ENCODE measurements around the gene BOK.

Gene BOK

DNA sequence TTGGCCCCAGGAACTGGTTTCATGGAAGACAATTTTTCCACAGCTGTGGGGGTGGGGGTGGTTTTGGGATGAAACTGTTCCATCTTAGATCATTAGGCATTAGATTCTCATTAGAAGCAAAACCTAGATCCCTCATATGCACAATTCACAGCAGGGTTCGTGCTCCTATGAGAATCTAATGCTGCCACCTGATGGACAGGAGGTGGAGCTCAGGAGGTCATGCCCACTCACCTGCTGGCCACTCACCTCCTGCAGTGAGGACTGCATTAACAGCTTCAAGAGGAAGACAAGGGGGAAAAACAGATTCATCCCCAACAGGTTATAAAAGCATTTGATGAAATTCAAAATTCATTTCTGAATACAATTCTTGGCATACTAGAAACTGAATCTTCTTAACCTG is 39.9 kb downstream of the BOK start:
- Histone ChIP-seq H3K27me3 (ENCODE audit: insufficient read depth, low read depth) (no peaks in the 10 kb centered on the region), H4K20me1 (ENCODE audit: insufficient read depth) (no peaks in the 10 kb centered on the region), H3K36me3 (ENCODE audit: insufficient read depth) (no peaks in the 10 kb centered on the region; the same call in 1 of the 2 replicates), H3K27ac (no peak overlapping the region), H3K4me2 (no peak overlapping the region), H3K79me2 (ENCODE audit: insufficient read depth, low read depth) (no peaks in the 10 kb centered on the region), H2AFZ (ENCODE audit: low read depth) (no peak overlapping the region), H3K4me3 (IDR thresholded peaks at IDR 0.05; ENCODE audit: insufficient read depth, low read depth, low read length) (no peak overlapping the region), H3K4me1 (ENCODE audit: low read depth, poor library complexity, severe bottlenecking) (no peaks in the 10 kb centered on the region), H3K9ac (no peak overlapping the region)
- TF ChIP-seq, protein P1, sequence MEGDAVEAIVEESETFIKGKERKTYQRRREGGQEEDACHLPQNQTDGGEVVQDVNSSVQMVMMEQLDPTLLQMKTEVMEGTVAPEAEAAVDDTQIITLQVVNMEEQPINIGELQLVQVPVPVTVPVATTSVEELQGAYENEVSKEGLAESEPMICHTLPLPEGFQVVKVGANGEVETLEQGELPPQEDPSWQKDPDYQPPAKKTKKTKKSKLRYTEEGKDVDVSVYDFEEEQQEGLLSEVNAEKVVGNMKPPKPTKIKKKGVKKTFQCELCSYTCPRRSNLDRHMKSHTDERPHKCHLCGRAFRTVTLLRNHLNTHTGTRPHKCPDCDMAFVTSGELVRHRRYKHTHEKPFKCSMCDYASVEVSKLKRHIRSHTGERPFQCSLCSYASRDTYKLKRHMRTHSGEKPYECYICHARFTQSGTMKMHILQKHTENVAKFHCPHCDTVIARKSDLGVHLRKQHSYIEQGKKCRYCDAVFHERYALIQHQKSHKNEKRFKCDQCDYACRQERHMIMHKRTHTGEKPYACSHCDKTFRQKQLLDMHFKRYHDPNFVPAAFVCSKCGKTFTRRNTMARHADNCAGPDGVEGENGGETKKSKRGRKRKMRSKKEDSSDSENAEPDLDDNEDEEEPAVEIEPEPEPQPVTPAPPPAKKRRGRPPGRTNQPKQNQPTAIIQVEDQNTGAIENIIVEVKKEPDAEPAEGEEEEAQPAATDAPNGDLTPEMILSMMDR (conservative IDR thresholded peaks at IDR 0.05; ENCODE audit: low read depth, low read length) = 0 out of 2 replicates have a peak, but pooled peaks have one; percentile 7

DNA sequence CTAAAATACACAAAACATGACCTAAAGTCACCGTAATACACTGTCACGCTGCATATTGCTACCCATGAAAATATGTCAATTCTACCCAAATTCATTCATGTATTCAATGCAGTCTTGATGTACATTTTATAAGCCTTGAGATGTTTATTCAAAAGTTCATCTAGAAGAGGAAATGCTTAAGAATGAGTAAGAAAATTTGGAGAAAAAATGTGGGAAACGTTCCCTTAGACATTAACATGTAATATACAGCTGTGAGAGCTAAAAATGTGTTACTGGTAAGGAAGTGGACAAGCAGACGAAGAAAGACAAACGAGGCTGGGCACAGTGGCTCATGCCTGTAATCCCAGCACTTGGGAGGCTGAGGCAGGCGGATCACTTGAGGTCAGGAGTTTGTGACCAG is 41.1 kb downstream of the BOK start:
- H3K4me2 ChIP-seq = no peak overlapping the region
- H3K36me3 ChIP-seq (ENCODE audit: insufficient read depth) = no peaks in the 10 kb centered on the region; the same call in 1 of the 2 replicates
- H2AFZ ChIP-seq (ENCODE audit: low read depth) = no peak overlapping the region
- no peak overlapping the region for H3K27ac ChIP-seq
- H4K20me1 ChIP-seq (ENCODE audit: insufficient read depth) = no peaks in the 10 kb centered on the region
- H3K4me1 ChIP-seq (ENCODE audit: low read depth, poor library complexity, severe bottlenecking) = no peaks in the 10 kb centered on the region
- no peak overlapping the region for H3K4me3 ChIP-seq (IDR thresholded peaks at IDR 0.05; ENCODE audit: insufficient read depth, low read depth, low read length)
- TF ChIP-seq, protein P1 (conservative IDR thresholded peaks at IDR 0.05; ENCODE audit: low read depth, low read length) = no peak
- H3K79me2 ChIP-seq (ENCODE audit: insufficient read depth, low read depth) = no peaks in the 10 kb centered on the region
- no peak overlapping the region for H3K9ac ChIP-seq
- no peaks in the 10 kb centered on the region for H3K27me3 ChIP-seq (ENCODE audit: insufficient read depth, low read depth)

DNA sequence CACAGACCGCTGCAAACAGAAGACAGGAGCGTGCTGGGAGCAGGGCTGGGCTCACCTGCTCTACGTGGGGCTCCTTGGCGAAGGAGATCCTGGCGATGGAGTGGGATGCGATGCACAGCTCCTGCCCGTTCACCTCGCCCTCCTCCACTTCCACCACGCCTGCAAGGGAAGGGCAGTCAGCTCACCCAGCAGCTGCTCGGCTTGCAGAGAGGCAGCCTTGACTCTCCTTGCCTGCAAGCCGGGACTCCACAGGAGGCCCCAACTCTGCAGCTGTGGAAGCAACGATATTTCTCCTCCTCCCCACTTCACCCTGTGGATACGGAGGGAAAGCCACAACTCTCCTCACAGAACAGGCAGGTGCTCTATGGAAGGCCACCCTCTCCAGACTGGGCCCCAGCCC is 43.3 kb downstream of the BOK start:
- Histone ChIP-seq H3K9ac (no peak overlapping the region), H2AFZ (ENCODE audit: low read depth) (no peak overlapping the region), H3K27ac (no peak overlapping the region), H3K27me3 (ENCODE audit: insufficient read depth, low read depth) (no peaks in the 10 kb centered on the region), H3K4me2 (no peak overlapping the region), H4K20me1 (ENCODE audit: insufficient read depth) (no peaks in the 10 kb centered on the region), H3K4me1 (ENCODE audit: low read depth, poor library complexity, severe bottlenecking) (no peaks in the 10 kb centered on the region), H3K36me3 (ENCODE audit: insufficient read depth) (no peaks in the 10 kb centered on the region; the same call in 1 of the 2 replicates), H3K79me2 (ENCODE audit: insufficient read depth, low read depth) (no peaks in the 10 kb centered on the region), H3K4me3 (IDR thresholded peaks at IDR 0.05; ENCODE audit: insufficient read depth, low read depth, low read length) (no peak overlapping the region)
- TF ChIP-seq, protein P1 (conservative IDR thresholded peaks at IDR 0.05; ENCODE audit: low read depth, low read length) = no peak

DNA sequence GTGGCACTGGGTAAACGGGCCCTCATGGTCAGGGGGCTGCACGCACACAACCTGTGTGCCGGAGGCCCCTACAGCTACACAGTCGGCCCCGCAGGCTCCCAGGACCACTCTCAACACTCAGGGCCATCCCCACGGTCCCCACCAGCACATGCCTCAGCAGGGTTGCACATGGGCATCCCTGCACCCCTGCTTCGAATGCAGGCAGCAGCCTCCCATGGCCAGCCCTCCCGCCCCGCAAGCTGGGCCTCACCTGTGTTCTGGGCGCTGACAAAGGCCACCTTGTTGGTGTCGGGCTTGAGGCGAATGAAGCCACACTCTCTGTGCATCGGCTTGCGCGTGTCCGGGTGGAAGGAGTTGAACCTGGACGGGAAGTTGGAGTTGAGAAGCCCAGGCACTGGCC is 44.2 kb downstream of the BOK start:
- Histone ChIP-seq H3K27ac (no peak overlapping the region), H4K20me1 (ENCODE audit: insufficient read depth) (no peaks in the 10 kb centered on the region), H3K36me3 (ENCODE audit: insufficient read depth) (no peaks in the 10 kb centered on the region; the same call in 1 of the 2 replicates), H3K4me1 (ENCODE audit: low read depth, poor library complexity, severe bottlenecking) (no peaks in the 10 kb centered on the region), H2AFZ (ENCODE audit: low read depth) (no peak overlapping the region), H3K4me3 (IDR thresholded peaks at IDR 0.05; ENCODE audit: insufficient read depth, low read depth, low read length) (no peak overlapping the region), H3K4me2 (no peak overlapping the region), H3K9ac (no peak overlapping the region), H3K27me3 (ENCODE audit: insufficient read depth, low read depth) (no peaks in the 10 kb centered on the region), H3K79me2 (ENCODE audit: insufficient read depth, low read depth) (no peaks in the 10 kb centered on the region)
- TF ChIP-seq, protein P1 (conservative IDR thresholded peaks at IDR 0.05; ENCODE audit: low read depth, low read length) = no peak

Measured in KMS-11 (cell line).